Upper lobe of right lung (tissue), 1 donor: Measurements from ENCODE around the gene CEP131. TPM values are rescaled to one million over a fixed set of nuclear protein-coding genes. Genes with fewer than 3 reads are reported as not detected.

Experiments
- ATAC-seq: fragments of 200-7000 bp; cut with Tn5 transposase; one replicate; pipeline ENCODE4 v1.9.1; 2020; ENCODE audit warnings: mild to moderate bottlenecking, moderate library complexity
- DNase-seq: peaks from one replicate; pipeline ENCODE4 v3.0.0-alpha.2; 2020
- H3K27ac ChIP-seq: fragments of 200-600 bp; one replicate; pipeline ENCODE4 v1.8.0; 2022
- H3K27me3 ChIP-seq: fragments of 200-600 bp; one replicate; pipeline ENCODE4 v1.8.0; 2022; ENCODE audit warnings: mild to moderate bottlenecking
- H3K36me3 ChIP-seq: fragments of 200-600 bp; one replicate; pipeline ENCODE4 v1.8.0; 2022
- H3K4me1 ChIP-seq: fragments of 200-600 bp; one replicate; pipeline ENCODE4 v1.8.0; 2022
- H3K4me3 ChIP-seq: fragments of 200-600 bp; one replicate; pipeline ENCODE4 v1.8.0; 2022; ENCODE audit warnings: mild to moderate bottlenecking
- H3K9me3 ChIP-seq: fragments of 200-600 bp; one replicate; pipeline ENCODE4 v1.8.0; 2022
- intact Hi-C: fragments of 100-400 bp; cut with DNase I; formaldehyde crosslinking; loops from one replicate; pipeline ENCODE4 v1.11.0; 2022
- total RNA-seq: library from RNA; stranded (reverse); fragmentation: NEBNext Ultra II Directional; extraction: Animal tissue kit (Norgen Biotek cat#: 25700); gene quantifications from one replicate; pipeline ENCODE4 v1.2.1, GENCODE V29; 2021
- TF ChIP-seq, protein P1 (sequence below): fragments of 200-600 bp; IDR thresholded peaks from one replicate; pipeline ENCODE4 v1.8.0; 2022; ENCODE audit warnings: antibody characterized with exemption
- donor health status: DM: no; HTN: yes; CAD: no; lungs with severe emphysema.

The CEP131 gene
- total RNA-seq, 1 donor from 2014 or later = 7.5 TPM

DNA sequence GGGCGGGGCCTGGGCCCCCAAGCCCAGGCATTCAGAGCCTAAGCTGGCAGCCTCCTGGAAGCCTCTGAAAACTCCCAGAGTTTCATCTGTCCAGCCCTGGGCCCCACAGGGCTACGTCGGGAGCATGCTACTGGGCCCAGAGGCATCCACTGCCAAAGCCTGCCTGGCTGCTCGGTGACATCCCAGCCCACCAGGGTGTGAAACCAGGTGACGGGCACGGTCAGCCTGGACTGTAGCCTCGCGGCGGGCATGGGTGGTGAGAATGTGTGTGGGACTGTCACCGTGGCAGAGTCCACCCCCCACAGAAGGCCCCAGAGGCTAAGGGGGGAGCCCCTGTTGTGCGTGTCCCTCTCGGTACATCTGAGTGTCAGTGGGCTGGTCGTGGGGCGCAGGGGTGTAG lies 31.1 kb downstream of the CEP131 start:
- intact Hi-C loops = no loop called here
- TF ChIP-seq, protein P1, sequence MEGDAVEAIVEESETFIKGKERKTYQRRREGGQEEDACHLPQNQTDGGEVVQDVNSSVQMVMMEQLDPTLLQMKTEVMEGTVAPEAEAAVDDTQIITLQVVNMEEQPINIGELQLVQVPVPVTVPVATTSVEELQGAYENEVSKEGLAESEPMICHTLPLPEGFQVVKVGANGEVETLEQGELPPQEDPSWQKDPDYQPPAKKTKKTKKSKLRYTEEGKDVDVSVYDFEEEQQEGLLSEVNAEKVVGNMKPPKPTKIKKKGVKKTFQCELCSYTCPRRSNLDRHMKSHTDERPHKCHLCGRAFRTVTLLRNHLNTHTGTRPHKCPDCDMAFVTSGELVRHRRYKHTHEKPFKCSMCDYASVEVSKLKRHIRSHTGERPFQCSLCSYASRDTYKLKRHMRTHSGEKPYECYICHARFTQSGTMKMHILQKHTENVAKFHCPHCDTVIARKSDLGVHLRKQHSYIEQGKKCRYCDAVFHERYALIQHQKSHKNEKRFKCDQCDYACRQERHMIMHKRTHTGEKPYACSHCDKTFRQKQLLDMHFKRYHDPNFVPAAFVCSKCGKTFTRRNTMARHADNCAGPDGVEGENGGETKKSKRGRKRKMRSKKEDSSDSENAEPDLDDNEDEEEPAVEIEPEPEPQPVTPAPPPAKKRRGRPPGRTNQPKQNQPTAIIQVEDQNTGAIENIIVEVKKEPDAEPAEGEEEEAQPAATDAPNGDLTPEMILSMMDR = no peak
- H3K4me1 ChIP-seq = no peaks in the 10 kb centered on the region
- DNase-seq (no peak), ATAC-seq (no peak)
- no peak overlapping the region for H3K4me3 ChIP-seq
- no peak overlapping the region for H3K27ac ChIP-seq
- H3K36me3 ChIP-seq = no peaks in the 10 kb centered on the region
- H3K9me3 ChIP-seq = no peaks in the 10 kb centered on the region
- H3K27me3 ChIP-seq = no peaks in the 10 kb centered on the region

DNA sequence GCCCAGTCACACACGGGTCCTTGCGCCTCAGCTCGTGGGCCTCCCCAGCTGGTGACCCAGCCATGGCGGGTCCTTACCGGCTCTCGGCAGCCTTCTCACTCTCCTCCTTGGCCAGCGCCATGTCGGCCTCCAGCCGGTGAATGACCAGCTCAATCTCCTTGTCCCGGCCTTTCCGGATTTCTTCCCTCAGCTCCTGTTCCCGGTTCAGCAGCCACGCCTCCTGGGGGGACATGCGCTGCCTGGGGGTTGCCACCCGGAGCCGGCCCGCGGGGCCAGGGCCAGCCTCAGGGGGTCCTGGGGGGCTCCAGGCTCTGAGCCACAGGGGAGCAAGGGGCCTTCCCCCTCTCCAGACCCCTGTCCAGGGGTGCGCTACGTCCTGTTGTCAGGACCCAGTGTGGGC lies 31.6 kb downstream of the CEP131 start:
- ATAC-seq = no peak
- Histone ChIP-seq H3K27me3 (no peaks in the 10 kb centered on the region), H3K9me3 (no peaks in the 10 kb centered on the region), H3K27ac (no peak overlapping the region), H3K4me1 (no peaks in the 10 kb centered on the region), H3K4me3 (no peak overlapping the region), H3K36me3 (no peaks in the 10 kb centered on the region)
- no peak for DNase-seq
- intact Hi-C loops = no loop called here
- TF ChIP-seq, protein P1 = no peak

DNA sequence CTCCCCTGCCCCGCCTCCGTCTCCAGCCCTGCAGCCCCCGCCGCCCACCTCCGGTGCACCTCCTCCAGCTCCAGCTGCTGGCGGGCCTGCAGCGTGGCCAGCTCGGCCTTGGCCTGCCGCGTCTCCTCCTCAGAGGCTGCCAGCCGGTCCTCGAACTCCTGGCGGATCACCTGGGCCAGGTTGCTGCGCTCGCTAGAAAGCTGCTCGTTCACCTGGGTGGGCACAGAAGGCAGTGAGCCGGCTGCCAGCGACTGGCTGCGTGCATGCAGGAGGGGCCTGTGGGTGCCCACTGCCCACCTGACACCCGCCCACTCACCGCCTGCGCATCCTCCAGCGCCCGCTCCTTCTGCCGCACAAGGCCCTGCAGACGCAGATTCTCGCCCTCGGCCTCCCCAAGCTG lies 32.2 kb downstream of the CEP131 start:
- DNase-seq = no peak
- H3K4me3 ChIP-seq = no peak overlapping the region
- H3K27me3 ChIP-seq = no peaks in the 10 kb centered on the region
- no peaks in the 10 kb centered on the region for H3K4me1 ChIP-seq
- TF ChIP-seq, protein P1 = no peak
- ATAC-seq = no peak
- no peak overlapping the region for H3K27ac ChIP-seq
- no peaks in the 10 kb centered on the region for H3K36me3 ChIP-seq
- intact Hi-C loops = no loop called here
- H3K9me3 ChIP-seq = no peaks in the 10 kb centered on the region

DNA sequence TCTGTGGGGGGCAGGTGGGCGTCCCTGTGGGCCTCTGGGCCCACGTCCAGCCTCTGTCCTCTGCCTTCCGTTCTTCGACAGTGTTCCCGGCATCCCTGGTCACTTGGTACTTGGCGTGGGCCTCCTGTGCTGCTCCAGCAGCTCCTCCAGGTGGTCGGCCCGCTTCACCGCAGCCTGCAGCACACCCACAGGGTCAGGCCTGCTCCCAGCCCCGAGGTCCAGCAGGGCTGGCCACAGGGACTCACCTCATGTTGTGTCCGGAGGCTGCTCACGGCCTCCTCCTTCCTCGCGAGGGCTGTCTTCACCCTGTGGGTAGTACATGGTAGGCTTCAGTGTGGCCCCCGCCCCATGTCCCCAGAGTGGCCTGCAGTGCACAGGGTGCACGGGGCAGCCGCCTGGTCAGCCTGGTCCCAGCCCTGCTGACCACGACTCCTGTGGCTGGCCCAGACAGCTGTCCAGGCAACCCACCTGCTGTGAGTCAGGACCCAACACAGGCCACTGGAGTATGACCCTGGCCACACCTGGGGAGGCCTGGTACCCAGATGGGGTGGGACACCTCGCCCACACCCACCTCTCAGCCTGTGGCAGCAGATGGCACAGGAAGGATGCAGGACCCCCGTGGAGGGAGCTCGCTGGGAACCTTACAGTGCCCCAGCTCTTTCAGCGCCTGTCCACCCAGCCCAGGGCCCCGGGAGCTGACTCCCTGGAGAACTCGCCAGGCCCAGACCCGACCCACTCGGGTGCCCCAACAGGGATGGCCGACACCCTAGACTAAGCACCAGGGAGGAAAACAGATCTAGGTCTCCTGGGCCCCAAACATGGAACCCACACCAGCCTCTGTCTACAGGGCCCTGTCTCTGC lies 32.9 kb downstream of the CEP131 start:
- H3K36me3 ChIP-seq = no peaks in the 10 kb centered on the region
- intact Hi-C loops = no loop called here
- H3K9me3 ChIP-seq = no peaks in the 10 kb centered on the region
- TF ChIP-seq, protein P1 = no peak
- DNase-seq (no peak), ATAC-seq (peak; percentile 11)
- no peaks in the 10 kb centered on the region for H3K27me3 ChIP-seq
- H3K27ac ChIP-seq = no peak overlapping the region
- H3K4me1 ChIP-seq = no peaks in the 10 kb centered on the region
- no peak overlapping the region for H3K4me3 ChIP-seq

DNA sequence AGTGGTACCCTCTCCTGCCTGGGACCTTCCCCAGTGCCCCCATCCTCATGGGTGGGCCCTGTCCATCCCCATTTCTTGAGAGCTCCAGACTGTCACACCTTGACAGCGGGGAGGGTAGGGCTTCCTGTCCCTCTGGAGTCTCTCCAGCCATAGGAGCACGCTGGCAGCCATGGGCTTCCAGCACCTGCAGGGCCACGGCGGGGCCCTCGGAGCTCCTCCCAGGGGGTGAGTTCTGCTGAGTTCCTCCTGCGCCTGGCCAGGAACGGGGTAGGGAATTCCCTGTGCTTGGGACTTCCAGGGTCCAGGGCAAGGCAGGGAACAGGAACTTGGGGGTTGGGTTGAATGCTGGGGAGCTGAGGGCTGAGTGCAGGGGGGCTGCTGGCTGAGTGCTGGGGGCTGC lies 33.7 kb downstream of the CEP131 start:
- no peak overlapping the region for H3K27ac ChIP-seq
- H3K9me3 ChIP-seq = no peaks in the 10 kb centered on the region
- no peaks in the 10 kb centered on the region for H3K4me1 ChIP-seq
- intact Hi-C loops = no loop called here
- H3K36me3 ChIP-seq = no peaks in the 10 kb centered on the region
- DNase-seq (no peak), ATAC-seq (no peak)
- H3K4me3 ChIP-seq = no peak overlapping the region
- TF ChIP-seq, protein P1 = no peak
- no peaks in the 10 kb centered on the region for H3K27me3 ChIP-seq

DNA sequence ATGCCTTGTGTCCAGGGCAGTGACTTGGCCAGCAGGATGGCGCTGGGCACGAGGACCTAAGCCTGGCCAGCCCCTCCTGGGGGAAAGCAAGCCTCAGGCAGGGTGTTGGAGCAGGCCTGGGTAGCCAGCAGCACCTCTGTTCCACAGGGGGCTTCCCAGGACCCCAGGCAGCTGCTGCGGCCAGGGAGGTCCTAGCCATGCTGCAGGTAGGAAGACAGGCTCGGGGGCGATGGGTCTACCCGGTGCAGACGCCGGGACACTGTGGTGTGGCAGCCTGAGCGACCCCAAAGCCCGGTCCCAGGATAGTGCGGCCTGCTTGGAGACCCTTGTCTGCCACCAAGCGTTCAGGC lies 34.3 kb downstream of the CEP131 start:
- DNase-seq = no peak

More for the DNA sequence above, 34.3 kb downstream of the CEP131 start:
- ATAC-seq = no peak
- Histone ChIP-seq H3K27me3 (no peaks in the 10 kb centered on the region), H3K4me1 (no peaks in the 10 kb centered on the region), H3K9me3 (no peaks in the 10 kb centered on the region), H3K36me3 (no peaks in the 10 kb centered on the region), H3K27ac (no peak overlapping the region), H3K4me3 (no peak overlapping the region)
- TF ChIP-seq, protein P1 = no peak
- intact Hi-C loops = no loop called here
